Astrocyte (in vitro differentiated cells and primary cell): ENCODE measurements around the gene AGAP6. TPM values are rescaled to one million over a fixed set of nuclear protein-coding genes. Genes with fewer than 3 reads are reported as not detected.
"Not testable (repeated sequence)": the region's sequence is repeated elsewhere in the genome, so short reads cannot be mapped to it uniquely, and the experiment has no call there.

Experiments used
- DNase-seq: peaks from one replicate; pipeline ENCODE4 v3.0.0-alpha.2; 2010; ENCODE audit warnings: low read depth
- FAIRE-seq: peaks from 2 replicates; lab custom pipeline; 2011; peaks lifted over from hg19 to GRCh38; lab: Jason Lieb, UNC
- H2AFZ ChIP-seq: 2 replicates; pipeline ENCODE4 v1.6.0; 2012; ENCODE audit warnings: low read depth, low read length, inconsistent platforms
- H3K27ac ChIP-seq: 2 replicates; pipeline ENCODE4 v1.5.1; 2011; ENCODE audit warnings: low read depth, low read length, inconsistent platforms
- H3K27me3 ChIP-seq: 2 replicates; pipeline ENCODE4 v1.6.0; 2011; ENCODE audit warnings: low read length, inconsistent platforms; ENCODE audit not compliant: insufficient read depth
- H3K36me3 ChIP-seq: 2 replicates; pipeline ENCODE4 v1.5.1; 2011; ENCODE audit warnings: low read length, inconsistent platforms; ENCODE audit not compliant: insufficient read depth
- H3K4me1 ChIP-seq: 2 replicates; pipeline ENCODE4 v1.5.1; 2011; ENCODE audit warnings: low read length, inconsistent platforms; ENCODE audit not compliant: insufficient read depth
- H3K4me2 ChIP-seq: 2 replicates; pipeline ENCODE4 v1.6.0; 2012; ENCODE audit warnings: low read length, inconsistent platforms
- H3K4me3 ChIP-seq: 2 replicates; pipeline ENCODE4 v1.5.1; 2011; ENCODE audit warnings: low read depth, mild to moderate bottlenecking, low read length, inconsistent platforms; ENCODE audit not compliant: insufficient read depth
- H3K79me2 ChIP-seq: 2 replicates; pipeline ENCODE4 v1.6.0; 2012; ENCODE audit warnings: mild to moderate bottlenecking, low read length, inconsistent platforms; ENCODE audit not compliant: insufficient read depth
- H3K9ac ChIP-seq: 2 replicates; pipeline ENCODE4 v1.6.0; 2012; ENCODE audit warnings: mild to moderate bottlenecking, low read length, inconsistent platforms
- H3K9me3 ChIP-seq: 2 replicates; pipeline ENCODE4 v1.5.1; 2012; ENCODE audit warnings: low read depth, mild to moderate bottlenecking, low read length, inconsistent platforms; ENCODE audit not compliant: insufficient read depth
- H4K20me1 ChIP-seq: 2 replicates; pipeline ENCODE4 v1.6.0; 2012; ENCODE audit warnings: low read length, inconsistent platforms; ENCODE audit not compliant: insufficient read depth
- H3K27ac Mint-ChIP-seq: one replicate; pipeline ENCODE4 v1.8.0; 2021; ENCODE audit warnings: mild to moderate bottlenecking, mixed read lengths; ENCODE audit not compliant: unreplicated experiment
- H3K27me3 Mint-ChIP-seq: one replicate; pipeline ENCODE4 v1.8.0; 2021; ENCODE audit warnings: low read depth, mixed read lengths; ENCODE audit not compliant: unreplicated experiment
- H3K36me3 Mint-ChIP-seq: one replicate; pipeline ENCODE4 v1.8.0; 2021; ENCODE audit warnings: low read depth, mixed read lengths; ENCODE audit not compliant: unreplicated experiment
- H3K4me1 Mint-ChIP-seq: one replicate; pipeline ENCODE4 v1.8.0; 2021; ENCODE audit warnings: low read depth, mixed read lengths; ENCODE audit not compliant: unreplicated experiment
- H3K4me3 Mint-ChIP-seq: one replicate; pipeline ENCODE4 v1.8.0; 2021; ENCODE audit warnings: mild to moderate bottlenecking, moderate library complexity, mixed read lengths; ENCODE audit not compliant: unreplicated experiment
- H3K9me3 Mint-ChIP-seq: one replicate; pipeline ENCODE4 v1.8.0; 2021; ENCODE audit warnings: mild to moderate bottlenecking, mixed read lengths; ENCODE audit not compliant: unreplicated experiment
- total RNA-seq: library from RNA; stranded (reverse); gene quantifications from 2 replicates; pipeline ENCODE4 v1.2.1, GENCODE V29; 2021

Gene AGAP6
- total RNA-seq, 1 donor from 2014 or later: 13.7 TPM

- peak; percentile 29 for DNase-seq
- not testable (repeated sequence) for H3K27me3 ChIP-seq, H2AFZ ChIP-seq, H3K4me2 ChIP-seq, H3K4me3 ChIP-seq, H3K27ac Mint-ChIP-seq, H3K27ac ChIP-seq, H3K36me3 ChIP-seq, H3K4me3 Mint-ChIP-seq, H3K9me3 ChIP-seq, H3K9me3 Mint-ChIP-seq, FAIRE-seq, H4K20me1 ChIP-seq, H3K9ac ChIP-seq, H3K36me3 Mint-ChIP-seq, H3K4me1 Mint-ChIP-seq, H3K79me2 ChIP-seq
- H3K27me3 Mint-ChIP-seq: peaks cover 18% of the 10 kb centered on the region
- peaks cover 13% of the 10 kb centered on the region for H3K4me1 ChIP-seq
These were observed 67.5 kb downstream of the AGAP6 start for GRCh38 chr10:50055494-50056292.

DNA sequence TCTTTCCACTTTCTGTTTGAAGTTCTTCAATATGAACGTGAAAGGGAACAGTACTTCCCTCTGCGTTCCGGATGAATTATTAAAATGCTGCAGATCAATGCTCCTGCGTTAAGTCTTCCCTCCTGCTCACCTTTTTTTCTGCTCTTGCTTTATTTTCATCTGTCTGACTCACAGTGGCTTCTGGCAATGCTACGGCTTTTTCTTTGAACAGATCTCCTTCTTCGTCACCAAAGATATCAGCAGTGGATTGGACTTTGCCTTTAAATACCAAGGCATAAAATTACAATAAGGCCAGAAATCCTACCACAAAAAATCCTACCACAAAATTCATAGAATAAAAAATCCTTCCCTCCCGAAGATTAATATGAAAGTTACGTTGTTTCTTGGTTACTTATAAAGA lies 68.4 kb downstream of the AGAP6 start:
- not testable (repeated sequence) for H3K4me2 ChIP-seq, H2AFZ ChIP-seq, H3K36me3 Mint-ChIP-seq, FAIRE-seq, H4K20me1 ChIP-seq, H3K36me3 ChIP-seq, H3K79me2 ChIP-seq, H3K9ac ChIP-seq, H3K4me1 Mint-ChIP-seq, H3K4me3 ChIP-seq, H3K27ac Mint-ChIP-seq, H3K4me3 Mint-ChIP-seq, H3K9me3 Mint-ChIP-seq, H3K27me3 ChIP-seq, H3K27ac ChIP-seq, H3K9me3 ChIP-seq
- DNase-seq: peak; percentile 50
- peaks cover 11% of the 10 kb centered on the region for H3K4me1 ChIP-seq
- H3K27me3 Mint-ChIP-seq: peaks cover 21% of the 10 kb centered on the region

DNA sequence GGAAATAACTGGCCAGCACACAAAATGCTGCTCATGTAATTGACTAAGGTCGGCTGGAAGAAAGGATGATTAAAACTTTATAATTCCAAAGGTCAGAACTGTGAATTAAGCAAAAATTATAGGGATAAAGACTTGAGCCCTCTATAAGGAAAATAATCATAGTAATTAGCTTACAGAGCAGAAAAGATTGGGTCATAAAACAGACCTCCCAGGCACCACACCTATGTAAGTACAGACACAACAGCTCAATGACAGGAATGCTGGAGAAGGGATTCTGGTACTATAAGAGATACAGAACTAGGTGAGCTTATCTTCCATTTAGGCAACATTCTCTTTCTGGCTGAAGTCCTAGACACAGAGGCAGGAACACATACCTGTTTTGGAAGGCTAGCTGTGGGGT lies 70.5 kb downstream of the AGAP6 start:
- H3K9me3 ChIP-seq, H3K9ac ChIP-seq, H3K4me2 ChIP-seq, H3K79me2 ChIP-seq, DNase-seq, H3K27ac ChIP-seq, H4K20me1 ChIP-seq, H3K36me3 ChIP-seq, H3K27ac Mint-ChIP-seq, H3K4me1 ChIP-seq, H3K9me3 Mint-ChIP-seq, FAIRE-seq, H2AFZ ChIP-seq, H3K36me3 Mint-ChIP-seq, H3K4me3 ChIP-seq, H3K27me3 ChIP-seq, H3K4me1 Mint-ChIP-seq, H3K4me3 Mint-ChIP-seq: not testable (repeated sequence)
- H3K27me3 Mint-ChIP-seq: peaks cover 36% of the 10 kb centered on the region

DNA sequence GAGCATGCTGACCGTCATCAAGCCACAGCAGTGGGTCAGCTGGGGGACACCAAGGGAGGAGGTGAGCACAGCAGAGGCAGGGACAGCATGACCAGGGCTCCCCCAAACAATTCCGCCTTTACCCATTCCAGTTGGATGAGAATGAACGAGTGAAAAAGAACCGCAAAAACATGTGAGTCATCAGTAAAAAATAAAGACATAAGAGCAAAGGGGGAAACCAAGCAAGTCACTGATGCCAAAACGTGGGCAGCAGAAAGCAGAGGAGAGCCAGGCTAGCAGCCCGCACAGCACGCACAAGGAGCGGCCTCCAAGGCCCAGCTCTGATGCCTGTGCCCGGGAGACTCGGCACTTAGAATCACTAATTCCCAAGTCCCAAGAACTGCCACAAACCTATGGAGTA lies 71.7 kb downstream of the AGAP6 start:
- not testable (repeated sequence) for H3K9ac ChIP-seq, H3K4me3 Mint-ChIP-seq, H3K9me3 Mint-ChIP-seq, H3K36me3 ChIP-seq, H3K79me2 ChIP-seq, H3K4me1 Mint-ChIP-seq, FAIRE-seq, H4K20me1 ChIP-seq, H3K4me1 ChIP-seq, H3K27ac Mint-ChIP-seq, H2AFZ ChIP-seq, H3K27ac ChIP-seq, H3K36me3 Mint-ChIP-seq, H3K9me3 ChIP-seq, H3K4me3 ChIP-seq, H3K27me3 ChIP-seq
- peaks cover 36% of the 10 kb centered on the region for H3K27me3 Mint-ChIP-seq
- peak; percentile 70 for DNase-seq
- peak overlapping the region; percentile 50 for H3K4me2 ChIP-seq

Other genes starting within 250 kb of the AGAP6 start
- 1.2 and 1.9 TPM in 2 replicates for gene OGDHL, start 226.1 kb upstream of the AGAP6 start, total RNA-seq
- gene PARG, start 46.4 kb upstream of the AGAP6 start, total RNA-seq: 36.4 and 37.7 TPM in 2 replicates
- 17.6 and 21.2 TPM in 2 replicates for gene TIMM23B, start 46.4 kb upstream of the AGAP6 start, total RNA-seq
- 40.7 and 41.2 TPM in 2 replicates for gene WASHC2A, start 79.5 kb downstream of the AGAP6 start, total RNA-seq